ENCODE data around the gene CHRD. TPM values are rescaled to one million over a fixed set of nuclear protein-coding genes. Genes with fewer than 3 reads are reported as not detected.

CHRD gene
- total RNA-seq, 1 donor from 2014 or later: 47.1 TPM

GRCh38 chr3:184341925-184342324 is 37.9 kb upstream of the CHRD start:
- no peak overlapping the region for H3K4me3 Mint-ChIP-seq (ENCODE audit: unreplicated experiment)
- no peak for DNase-seq
- H3K36me3 Mint-ChIP-seq (ENCODE audit: unreplicated experiment): no peaks in the 10 kb centered on the region
- peaks cover 29% of the 10 kb centered on the region for H3K4me1 Mint-ChIP-seq (ENCODE audit: low read depth, unreplicated experiment)
- H3K27me3 Mint-ChIP-seq (ENCODE audit: unreplicated experiment): peaks cover 11% of the 10 kb centered on the region
- no peak for TF ChIP-seq CTCF (IDR thresholded peaks at IDR 0.05; ENCODE audit: partially characterized antibody, unreplicated experiment)
- peaks cover 5% of the 10 kb centered on the region for H3K9me3 Mint-ChIP-seq (ENCODE audit: unreplicated experiment)
- H3K27ac Mint-ChIP-seq (ENCODE audit: unreplicated experiment): no peak overlapping the region

GRCh38 chr3:184343200-184343876 is 36.5 kb upstream of the CHRD start:
- Mint-ChIP-seq H3K27me3 (ENCODE audit: unreplicated experiment) (peaks cover 8% of the 10 kb centered on the region), H3K9me3 (ENCODE audit: unreplicated experiment) (peaks cover 7% of the 10 kb centered on the region), H3K36me3 (ENCODE audit: unreplicated experiment) (no peaks in the 10 kb centered on the region), H3K27ac (ENCODE audit: unreplicated experiment) (no peak overlapping the region), H3K4me1 (ENCODE audit: low read depth, unreplicated experiment) (peaks cover 15% of the 10 kb centered on the region), H3K4me3 (ENCODE audit: unreplicated experiment) (no peak overlapping the region)
- TF ChIP-seq CTCF (IDR thresholded peaks at IDR 0.05; ENCODE audit: partially characterized antibody, unreplicated experiment): no peak
- DNase-seq: no peak

GRCh38 chr3:184344579-184345316 is 35.1 kb upstream of the CHRD start:
- peaks cover 9% of the 10 kb centered on the region for H3K9me3 Mint-ChIP-seq (ENCODE audit: unreplicated experiment)
- H3K4me1 Mint-ChIP-seq (ENCODE audit: low read depth, unreplicated experiment): peaks cover 10% of the 10 kb centered on the region
- H3K4me3 Mint-ChIP-seq (ENCODE audit: unreplicated experiment): no peak overlapping the region
- H3K27me3 Mint-ChIP-seq (ENCODE audit: unreplicated experiment): peaks cover 6% of the 10 kb centered on the region
- H3K27ac Mint-ChIP-seq (ENCODE audit: unreplicated experiment): no peak overlapping the region
- no peaks in the 10 kb centered on the region for H3K36me3 Mint-ChIP-seq (ENCODE audit: unreplicated experiment)
- no peak for DNase-seq
- TF ChIP-seq CTCF (IDR thresholded peaks at IDR 0.05; ENCODE audit: partially characterized antibody, unreplicated experiment): no peak

GRCh38 chr3:184345317-184346144 is 34.3 kb upstream of the CHRD start:
- no peak for DNase-seq
- Mint-ChIP-seq H3K36me3 (ENCODE audit: unreplicated experiment) (no peaks in the 10 kb centered on the region), H3K4me1 (ENCODE audit: low read depth, unreplicated experiment) (peaks cover 10% of the 10 kb centered on the region), H3K27ac (ENCODE audit: unreplicated experiment) (no peak overlapping the region), H3K4me3 (ENCODE audit: unreplicated experiment) (no peak overlapping the region), H3K9me3 (ENCODE audit: unreplicated experiment) (peaks cover 11% of the 10 kb centered on the region), H3K27me3 (ENCODE audit: unreplicated experiment) (peaks cover 6% of the 10 kb centered on the region)
- TF ChIP-seq CTCF (IDR thresholded peaks at IDR 0.05; ENCODE audit: partially characterized antibody, unreplicated experiment): no peak
